Coronary artery (tissue), 2 donors: ENCODE results near the gene LINGO1.

Experiments used
- DNase-seq: peaks from one replicate; pipeline ENCODE4 v3.0.0-alpha.2; 2017; ENCODE audit warnings: low spot score
- H3K27ac ChIP-seq, 2 donors: fragments of 200-600 bp; sonication (generic); one replicate each; pipeline ENCODE4 v1.5.1; 2016 to 2019
- H3K4me3 ChIP-seq: fragments of 200-600 bp; sonication (generic); 2 replicates; pipeline ENCODE4 v1.5.1; 2016; ENCODE audit warnings: mild to moderate bottlenecking, moderate library complexity
- CTCF ChIP-seq: fragments of 200-600 bp; sonication (generic); IDR thresholded peaks from one replicate; pipeline ENCODE4 v1.5.1; 2019; ENCODE audit warnings: antibody characterized with exemption

LINGO1 gene

GRCh38 chr15:77616072-77616471 lies 16.6 kb downstream of the LINGO1 start:
- DNase-seq: no peak
- no peak overlapping the region for H3K27ac ChIP-seq
- no peak for TF ChIP-seq CTCF
- no peak overlapping the region for H3K4me3 ChIP-seq

GRCh38 chr15:77615472-77615871 lies 17.2 kb downstream of the LINGO1 start:
- no peak overlapping the region for H3K4me3 ChIP-seq
- H3K27ac ChIP-seq: no peak overlapping the region
- TF ChIP-seq CTCF: no peak
- no peak for DNase-seq

- H3K4me3 ChIP-seq: no peak overlapping the region
- no peak for DNase-seq
- H3K27ac ChIP-seq: no peak overlapping the region
- no peak for TF ChIP-seq CTCF
These were observed 18.4 kb downstream of the LINGO1 start for GRCh38 chr15:77614251-77614806.

- no peak overlapping the region for H3K27ac ChIP-seq
- DNase-seq: no peak
- no peak for TF ChIP-seq CTCF
- H3K4me3 ChIP-seq: no peak overlapping the region
These were observed 18.9 kb downstream of the LINGO1 start for GRCh38 chr15:77613814-77614213.

GRCh38 chr15:77612958-77613601 lies 19.6 kb downstream of the LINGO1 start:
- no peak for DNase-seq
- no peak for TF ChIP-seq CTCF
- Histone ChIP-seq H3K4me3 (no peak overlapping the region), H3K27ac (no peak overlapping the region)

- TF ChIP-seq CTCF: no peak
- no peak for DNase-seq
These were observed 20.9 kb downstream of the LINGO1 start for GRCh38 chr15:77611767-77612166.

GRCh38 chr15:77610731-77611130 lies 22.0 kb downstream of the LINGO1 start:
- TF ChIP-seq CTCF: no peak
- no peak overlapping the region for H3K4me3 ChIP-seq
- DNase-seq: no peak
- peak overlapping the region; percentile 23 to 68 for H3K27ac ChIP-seq

More at GRCh38 chr15:77611767-77612166, 20.9 kb downstream of the LINGO1 start:
- Histone ChIP-seq H3K27ac (no peak overlapping the region), H3K4me3 (no peak overlapping the region)
